ENCODE data around the gene KDSR. TPM values are rescaled to one million over a fixed set of nuclear protein-coding genes. Genes with fewer than 3 reads are reported as not detected.
A peak's percentile ranks its signal among the peaks of the same experiment; 100 is the strongest.

KDSR gene
- total and polyA plus RNA-seq, 7 donors, result 7.6 to 50.5 (median 33.2) TPM

GRCh38 chr18:63282793-63283192 lies 84.2 kb downstream of the KDSR start:
- peak overlapping the region in 2 of 4 donors; percentile 71 to 78 for H3K27ac ChIP-seq
- TF ChIP-seq POLR2AphosphoS5 (IDR thresholded peaks at IDR 0.05) (no peak), CTCF (IDR thresholded peaks at IDR 0.05) (no peak), POLR2A (IDR thresholded peaks at IDR 0.05) (no peak), EP300 (IDR thresholded peaks at IDR 0.05) (no peak)
- intact Hi-C loops (cut with DNase I), result no loop called here
- H3K27me3 ChIP-seq, result no peaks in the 10 kb centered on the region
- H3K4me3 ChIP-seq, result no peak overlapping the region
- peaks cover 0 to 32% (median 28%) of the 10 kb centered on the region in 4 donors for H3K4me1 ChIP-seq
- no peaks in the 10 kb centered on the region for H3K36me3 ChIP-seq
- H3K9me3 ChIP-seq, result no peaks in the 10 kb centered on the region
- no peak for DNase-seq

Other genes with a start within 250 kb of the KDSR start
- gene BCL2, start 47.4 kb downstream of the KDSR start, total RNA-seq, result 10 to 100 TPM; 11.3 to 25.7 (median 18.1) TPM
- 1 to 10 TPM; 2.8 to 9.7 (median 3.6) TPM for gene BCL2, start 47.4 kb downstream of the KDSR start, polyA plus RNA-seq
- gene VPS4B, start 55.3 kb upstream of the KDSR start, total RNA-seq, result 10 to 100 TPM; 31.4 to 41.0 (median 38.3) TPM
- 10 to 100 TPM; 34.6 to 69.4 (median 44.4) TPM for gene VPS4B, start 55.3 kb upstream of the KDSR start, polyA plus RNA-seq
- not detected for gene SERPINB5, start 109.8 kb upstream of the KDSR start, total RNA-seq
- gene SERPINB5, start 109.8 kb upstream of the KDSR start, polyA plus RNA-seq, result 1 to 10 TPM; 1.2 to 2.9 (median 1.6) TPM
- gene SERPINB12, start 175.2 kb upstream of the KDSR start, total RNA-seq, result not detected
- not detected for gene SERPINB12, start 175.2 kb upstream of the KDSR start, polyA plus RNA-seq
- not detected for gene SERPINB13, start 220.1 kb upstream of the KDSR start, total RNA-seq
- 1 to 10 TPM in 1 of 3 donors, under 1 TPM in 1, not detected in 1; 0.01 to 1.8 TPM for gene SERPINB13, start 220.1 kb upstream of the KDSR start, polyA plus RNA-seq

Measured in sigmoid colon (tissue), 7 donors.